Epidermal melanocyte (primary cell): ENCODE measurements around the gene EFCAB13.

Source experiments
- DNase-seq: peaks from one replicate; pipeline ENCODE4 v3.0.0; 2011; ENCODE audit warnings: low spot score; ENCODE audit not compliant: insufficient read length

The EFCAB13 gene

DNA sequence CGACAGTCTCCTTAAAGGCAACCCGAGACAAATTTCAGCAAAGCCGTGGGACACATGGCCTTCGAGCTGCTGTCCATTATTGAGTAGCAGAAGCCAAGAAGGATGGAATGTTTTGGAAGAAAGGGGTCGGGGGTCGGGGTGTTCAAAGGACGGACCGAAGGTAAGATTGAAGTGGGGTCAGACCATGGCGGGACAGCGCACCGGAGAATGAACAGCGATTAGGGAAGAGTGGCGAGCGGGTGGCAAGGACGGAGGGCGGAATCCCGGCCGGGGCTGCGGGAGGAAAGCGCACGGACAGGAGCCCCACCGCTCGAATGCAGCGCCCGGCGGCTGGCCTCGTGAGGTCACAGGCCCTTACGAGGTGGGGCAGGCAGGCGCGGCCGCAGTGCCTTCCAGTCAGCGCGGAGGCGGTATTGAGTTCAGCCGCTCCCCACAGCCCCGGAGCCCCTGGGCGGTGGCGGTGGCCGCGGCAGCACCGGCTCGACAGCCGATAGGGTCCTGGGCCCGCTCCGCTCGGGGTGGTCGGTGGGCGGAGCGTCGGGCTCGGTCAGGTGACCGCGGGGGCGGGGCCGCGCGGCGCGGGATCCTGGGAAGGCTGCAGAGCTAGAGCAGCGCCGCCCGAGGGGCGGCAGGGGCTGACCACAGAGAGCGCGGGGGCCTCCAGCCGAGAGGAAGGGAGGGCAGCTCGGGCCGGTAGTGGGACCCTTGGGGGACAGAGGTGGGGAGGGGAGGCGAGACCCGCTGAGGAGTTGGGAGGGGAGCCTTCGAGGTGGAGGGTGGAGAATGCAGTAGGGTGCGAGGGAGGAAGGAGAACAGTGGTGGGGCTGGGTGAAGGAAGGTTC, at the start of gene EFCAB13:
Gene EFCAB13 (plus strand): TSS at position 574 of the 842 bp plus-strand sequence. CDS start 4,399 bp downstream, outside the sequence.
- DNase-seq = peak; percentile 75

DNA sequence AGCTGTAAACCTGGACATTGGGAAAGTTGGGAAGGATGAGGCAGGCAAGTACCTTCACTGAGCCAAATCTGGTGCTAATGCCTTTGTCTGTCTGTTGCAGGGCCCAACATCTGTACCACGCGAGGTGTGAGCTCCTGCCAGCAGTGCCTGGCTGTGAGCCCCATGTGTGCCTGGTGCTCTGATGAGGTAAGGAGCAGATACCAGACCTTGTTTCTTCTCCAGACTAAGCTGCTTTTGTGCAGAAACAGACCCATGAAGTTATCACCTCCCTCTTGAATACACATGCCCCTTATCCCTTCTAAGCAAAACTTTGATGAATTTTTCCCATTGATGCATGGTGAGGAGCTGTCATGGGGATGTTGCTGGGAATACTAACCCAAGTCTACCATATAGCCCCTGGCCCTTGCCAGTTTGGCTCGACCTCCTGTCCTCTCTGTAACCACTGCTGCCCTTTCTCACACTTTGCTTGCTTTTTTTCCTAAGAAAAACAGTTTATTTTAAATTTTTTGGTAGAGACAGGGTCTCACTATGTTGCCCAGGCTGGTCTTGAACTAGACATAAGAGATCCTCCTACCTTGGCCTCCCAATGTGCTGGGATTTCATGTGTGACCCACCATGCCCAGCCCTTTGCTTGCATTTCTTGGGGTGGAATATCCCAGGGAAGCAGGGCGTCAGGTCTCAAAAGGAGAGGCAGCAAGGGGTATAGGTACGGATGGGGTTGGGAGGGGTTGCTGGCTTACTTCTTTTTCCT, 49.3 kb upstream of the EFCAB13 start:
- DNase-seq = no peak

DNA sequence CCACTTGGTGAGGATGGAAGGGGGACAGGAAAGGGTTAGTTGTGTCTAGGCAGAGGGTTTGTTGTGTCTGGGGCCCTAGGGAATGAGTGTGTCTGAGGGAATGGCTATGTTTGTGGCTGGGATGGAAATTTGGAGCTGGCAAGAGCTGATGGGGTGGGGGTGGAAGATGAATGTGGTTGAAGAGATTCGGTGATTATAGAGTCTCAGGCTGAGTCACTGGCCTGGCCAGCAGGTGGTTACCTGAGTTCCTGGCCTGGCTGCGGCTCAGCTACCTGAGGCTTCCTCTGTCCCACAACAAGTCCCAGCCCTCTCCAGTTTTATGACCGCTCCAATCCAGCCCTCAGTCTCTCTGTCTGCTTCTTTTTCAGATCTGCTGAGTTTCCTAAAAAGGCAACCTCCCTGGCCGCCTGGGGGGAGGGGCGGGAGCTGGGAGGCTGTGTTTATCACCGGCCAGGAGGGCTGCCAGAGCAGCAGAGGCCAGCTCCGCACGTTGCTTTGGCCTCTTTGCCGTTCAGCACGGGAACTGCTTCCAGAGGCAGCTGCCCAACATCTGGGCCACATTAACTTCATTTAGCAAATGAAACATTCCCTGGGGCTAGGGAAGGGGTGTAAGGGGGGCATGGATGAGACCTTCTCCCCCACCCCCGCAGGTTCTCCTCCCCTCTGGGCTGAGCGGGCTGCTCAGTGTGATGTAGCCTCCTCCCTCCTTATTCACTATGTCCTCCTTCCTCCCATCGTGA, 48.3 kb upstream of the EFCAB13 start:
- DNase-seq = no peak

DNA sequence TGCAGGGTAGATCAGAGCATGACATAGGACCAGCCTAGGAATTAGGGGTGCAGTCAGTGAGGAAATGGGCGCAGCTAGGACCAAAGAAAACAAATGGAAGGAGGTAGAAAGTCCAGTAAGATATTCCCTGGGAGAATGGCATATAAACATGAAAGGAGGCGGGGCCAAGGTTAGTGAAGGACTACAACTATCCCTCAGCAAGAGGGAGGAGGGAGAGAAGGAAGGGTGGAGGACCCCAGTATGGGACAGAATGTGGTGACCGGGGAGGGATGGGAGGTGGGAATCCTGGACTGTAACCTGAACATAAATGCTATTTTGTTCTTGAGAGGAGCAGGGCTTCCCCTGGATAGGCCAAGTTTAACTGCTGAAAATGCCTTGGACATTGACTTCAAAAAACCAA, 47.3 kb upstream of the EFCAB13 start:
- no peak for DNase-seq

GRCh38 chr17:47276868-47277267, 46.9 kb upstream of the EFCAB13 start:
- peak; percentile 71 for DNase-seq

DNA sequence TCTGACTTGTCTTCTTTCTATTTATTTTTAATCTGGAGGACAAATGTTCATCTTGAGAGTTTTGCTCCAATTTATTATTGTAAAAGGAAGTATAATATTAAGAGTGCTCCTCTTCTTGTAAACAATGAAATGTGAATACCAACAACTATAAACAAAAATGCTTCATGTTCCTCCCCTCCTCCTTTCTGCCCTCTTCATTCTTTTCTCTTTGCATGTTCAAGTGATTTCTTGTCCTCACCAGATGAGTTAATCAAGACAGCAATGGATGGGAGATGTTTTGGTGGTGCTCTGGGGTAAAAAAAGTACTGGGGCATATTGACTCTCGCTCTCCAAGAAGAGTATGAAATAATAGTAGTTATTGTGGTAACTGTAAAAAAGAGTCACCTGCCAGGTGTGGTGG, 45.8 kb upstream of the EFCAB13 start:
- no peak for DNase-seq

- DNase-seq = no peak
These were observed 45.2 kb upstream of the EFCAB13 start for GRCh38 chr17:47278561-47278960.

DNA sequence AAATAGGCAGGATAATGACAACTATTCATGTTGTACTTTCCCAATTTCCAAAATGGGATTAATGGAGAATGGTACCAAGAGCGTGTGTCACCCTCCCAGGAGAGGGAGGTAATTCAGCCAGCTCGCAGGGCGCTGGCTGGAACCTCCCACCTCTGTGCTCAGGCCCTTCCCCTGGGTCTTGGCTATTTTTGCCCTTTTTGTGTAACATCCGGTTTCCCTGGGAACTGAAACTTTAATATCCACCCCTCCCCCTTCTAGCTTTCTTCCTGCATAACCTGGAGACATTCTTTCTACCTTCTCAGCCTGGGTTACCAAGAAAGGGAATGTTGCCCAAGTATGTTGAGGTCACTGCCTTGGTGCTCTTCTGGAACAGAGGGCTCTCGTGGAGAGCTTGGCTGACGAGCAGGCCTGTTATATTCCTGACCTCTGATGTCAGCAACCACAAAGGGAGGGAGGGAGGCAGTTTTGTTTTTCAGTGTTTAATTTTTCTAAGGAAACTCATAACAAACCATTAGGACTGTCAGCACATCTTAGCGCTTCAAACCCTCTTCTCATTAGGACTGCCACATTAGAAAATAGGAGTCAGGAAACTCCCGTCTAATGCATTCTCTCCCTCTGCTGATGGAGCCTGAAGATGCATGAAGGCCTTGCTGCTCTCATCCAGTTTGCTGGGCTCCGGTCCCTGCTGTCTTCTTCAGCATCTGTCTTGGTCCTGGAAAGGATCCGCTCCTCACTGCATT, 44.5 kb upstream of the EFCAB13 start:
- peak; percentile 36 for DNase-seq

GRCh38 chr17:47280072-47280811, 43.5 kb upstream of the EFCAB13 start:
- DNase-seq = no peak

GRCh38 chr17:47281216-47281615, 42.5 kb upstream of the EFCAB13 start:
- DNase-seq = no peak

- DNase-seq = no peak
These were observed 38.8 kb upstream of the EFCAB13 start for GRCh38 chr17:47285003-47285402.

DNA sequence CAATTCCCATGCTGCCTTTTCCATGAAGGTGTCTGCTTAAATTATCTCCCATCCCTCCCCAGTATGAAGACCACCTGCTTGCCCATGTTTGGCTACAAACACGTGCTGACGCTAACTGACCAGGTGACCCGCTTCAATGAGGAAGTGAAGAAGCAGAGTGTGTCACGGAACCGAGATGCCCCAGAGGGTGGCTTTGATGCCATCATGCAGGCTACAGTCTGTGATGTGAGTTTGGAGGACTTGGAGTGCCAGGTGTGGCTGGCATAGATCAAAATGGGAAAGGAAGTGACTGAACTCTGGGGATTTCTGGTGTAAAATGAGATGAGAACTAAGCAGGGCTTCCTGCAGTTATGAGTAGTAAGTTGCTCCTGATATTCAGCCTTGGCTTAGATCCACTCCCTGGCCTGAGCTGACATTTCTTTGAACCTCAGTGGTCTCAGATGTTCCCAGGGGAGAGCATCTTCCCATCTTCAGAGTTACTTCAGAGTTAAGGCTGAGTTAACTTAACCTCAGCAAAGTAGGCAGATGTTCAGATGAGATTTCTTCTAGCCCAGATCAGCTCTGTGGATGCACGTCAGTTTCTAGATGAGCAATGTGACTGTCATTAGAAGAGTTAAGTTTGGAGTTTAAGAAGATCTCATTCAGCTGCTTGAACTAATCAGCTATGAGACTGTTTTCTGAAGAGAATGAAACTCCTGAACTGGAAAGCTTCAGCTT, 37.4 kb upstream of the EFCAB13 start:
- DNase-seq = no peak

- no peak for DNase-seq
These were observed 36.7 kb upstream of the EFCAB13 start for GRCh38 chr17:47287068-47287467.

- no peak for DNase-seq
These were observed 36.1 kb upstream of the EFCAB13 start for GRCh38 chr17:47287639-47288038.

DNA sequence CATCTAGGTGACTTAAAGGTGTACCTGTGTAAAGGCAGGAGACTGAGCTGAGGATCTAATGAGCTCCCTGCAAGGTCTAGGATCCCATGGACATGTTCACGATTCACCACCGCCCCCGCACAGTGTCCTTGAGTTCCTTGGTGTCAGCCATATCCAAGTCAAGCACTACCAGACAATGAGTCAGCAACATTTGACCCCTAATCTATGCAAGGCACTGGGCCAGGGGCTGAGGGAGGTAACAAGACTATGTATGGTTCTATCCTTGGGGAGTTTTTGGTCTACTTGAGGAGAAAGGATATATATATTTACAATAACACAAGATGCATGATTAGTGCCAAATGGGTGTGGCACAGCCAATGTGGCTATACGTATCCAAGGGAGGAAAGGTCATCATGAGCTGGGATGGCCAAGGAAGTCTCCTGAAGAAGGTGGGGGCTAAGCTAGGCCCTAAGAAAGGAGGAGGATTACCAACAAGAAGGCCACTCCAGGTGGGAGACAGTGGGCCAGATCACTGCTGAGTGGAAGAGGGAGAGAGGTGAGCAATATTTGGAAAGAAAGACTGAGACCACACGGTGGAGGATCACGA, 35.1 kb upstream of the EFCAB13 start:
- DNase-seq = no peak

GRCh38 chr17:47289302-47289701, 34.5 kb upstream of the EFCAB13 start:
- no peak for DNase-seq

- no peak for DNase-seq
These were observed 32.9 kb upstream of the EFCAB13 start for GRCh38 chr17:47290870-47291241.

GRCh38 chr17:47291242-47291873, 32.4 kb upstream of the EFCAB13 start:
- DNase-seq = no peak

DNA sequence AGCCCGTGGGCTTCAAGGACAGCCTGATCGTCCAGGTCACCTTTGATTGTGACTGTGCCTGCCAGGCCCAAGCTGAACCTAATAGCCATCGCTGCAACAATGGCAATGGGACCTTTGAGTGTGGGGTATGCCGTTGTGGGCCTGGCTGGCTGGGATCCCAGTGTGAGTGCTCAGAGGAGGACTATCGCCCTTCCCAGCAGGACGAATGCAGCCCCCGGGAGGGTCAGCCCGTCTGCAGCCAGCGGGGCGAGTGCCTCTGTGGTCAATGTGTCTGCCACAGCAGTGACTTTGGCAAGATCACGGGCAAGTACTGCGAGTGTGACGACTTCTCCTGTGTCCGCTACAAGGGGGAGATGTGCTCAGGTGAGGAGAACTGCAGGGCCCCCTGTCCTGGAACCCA, 31.5 kb upstream of the EFCAB13 start:
- DNase-seq = no peak
